ENCODE results near the gene C2CD2.

- TF ChIP-seq, protein P1, sequence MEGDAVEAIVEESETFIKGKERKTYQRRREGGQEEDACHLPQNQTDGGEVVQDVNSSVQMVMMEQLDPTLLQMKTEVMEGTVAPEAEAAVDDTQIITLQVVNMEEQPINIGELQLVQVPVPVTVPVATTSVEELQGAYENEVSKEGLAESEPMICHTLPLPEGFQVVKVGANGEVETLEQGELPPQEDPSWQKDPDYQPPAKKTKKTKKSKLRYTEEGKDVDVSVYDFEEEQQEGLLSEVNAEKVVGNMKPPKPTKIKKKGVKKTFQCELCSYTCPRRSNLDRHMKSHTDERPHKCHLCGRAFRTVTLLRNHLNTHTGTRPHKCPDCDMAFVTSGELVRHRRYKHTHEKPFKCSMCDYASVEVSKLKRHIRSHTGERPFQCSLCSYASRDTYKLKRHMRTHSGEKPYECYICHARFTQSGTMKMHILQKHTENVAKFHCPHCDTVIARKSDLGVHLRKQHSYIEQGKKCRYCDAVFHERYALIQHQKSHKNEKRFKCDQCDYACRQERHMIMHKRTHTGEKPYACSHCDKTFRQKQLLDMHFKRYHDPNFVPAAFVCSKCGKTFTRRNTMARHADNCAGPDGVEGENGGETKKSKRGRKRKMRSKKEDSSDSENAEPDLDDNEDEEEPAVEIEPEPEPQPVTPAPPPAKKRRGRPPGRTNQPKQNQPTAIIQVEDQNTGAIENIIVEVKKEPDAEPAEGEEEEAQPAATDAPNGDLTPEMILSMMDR (conservative IDR thresholded peaks at IDR 0.05; ENCODE audit: low read depth, low read length), result peak; percentile 64
- TF ChIP-seq EZH2 (IDR thresholded peaks at IDR 0.05; ENCODE audit: low read length, unreplicated experiment) (no peak), EZH2phosphoT487 (IDR thresholded peaks at IDR 0.05; ENCODE audit: borderline replicate concordance, low read length) (no peak)
Observed at GRCh38 chr21:41932191-41932575, 21.6 kb downstream of the C2CD2 start.

Measured in PC-3 (cell line).